Neutrophil (primary cell): ENCODE measurements around the gene NPR1.

Experiments
- H3K27ac ChIP-seq: fragments of 200-600 bp; sonication (generic); 2 replicates; pipeline ENCODE4 v1.5.1; 2016; ENCODE audit warnings: mild to moderate bottlenecking, moderate library complexity
- H3K27me3 ChIP-seq: fragments of 200-600 bp; sonication (generic); 2 replicates; pipeline ENCODE4 v1.6.0; 2016; ENCODE audit warnings: mild to moderate bottlenecking
- H3K36me3 ChIP-seq: fragments of 200-600 bp; sonication (generic); 2 replicates; pipeline ENCODE4 v1.5.1; 2017
- H3K4me1 ChIP-seq, 2 experiments: fragments of 200-600 bp in 1 of 2; sonication (generic) in 1 of 2; 1 replicate in 1 of 2; 2 replicates in 1 of 2; pipeline versions ENCODE4 v1.5.1 to v1.6.1; 2013 to 2016; ENCODE audit warnings: low read depth in 1 of 2, low read length in 1 of 2, mild to moderate bottlenecking in 1 of 2, moderate library complexity in 1 of 2; ENCODE audit not compliant: control insufficient read depth in 1 of 2, insufficient read depth in 1 of 2
- H3K4me3 ChIP-seq, 2 experiments: fragments of 200-600 bp in 1 of 2; sonication (generic) in 1 of 2; 1 replicate in 1 of 2; 2 replicates in 1 of 2; pipeline ENCODE4 v1.5.1; 2013 to 2016; ENCODE audit warnings: low read depth in 1 of 2, low read length in 1 of 2, mild to moderate bottlenecking in 1 of 2, moderate library complexity in 1 of 2
- H3K9me3 ChIP-seq: fragments of 200-600 bp; sonication (generic); 2 replicates; pipeline ENCODE4 v1.5.1; 2016
- TF ChIP-seq, protein P1 (sequence below): fragments of 200-600 bp; sonication (generic); IDR thresholded peaks from 2 replicates; pipeline ENCODE4 v1.5.1; 2016; ENCODE audit warnings: antibody characterized with exemption

The NPR1 gene

DNA sequence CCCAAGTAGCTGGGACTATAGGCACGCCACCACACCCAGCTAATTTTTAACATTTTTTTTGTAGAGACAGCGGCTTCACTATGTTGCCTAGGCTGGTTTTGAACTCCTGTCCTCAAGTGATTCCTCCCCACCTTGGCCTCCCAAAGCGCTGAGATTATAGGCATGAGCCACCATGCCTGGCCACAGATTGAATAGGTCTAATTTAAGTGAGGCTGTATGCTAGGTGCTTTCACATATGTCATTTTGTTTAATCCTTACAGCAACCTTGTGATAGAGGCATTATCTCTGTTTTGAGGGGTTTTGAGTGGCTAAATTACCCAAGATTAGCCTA lies 56.6 kb downstream of the NPR1 start:
- Histone ChIP-seq H3K27ac (peak overlapping the region; percentile 94), H3K4me1 (peaks cover 32% of the 10 kb centered on the region in 2 experiments), H3K9me3 (no peaks in the 10 kb centered on the region), H3K36me3 (peaks cover 7% of the 10 kb centered on the region), H3K4me3 (peak overlapping the region; percentile 26 to 41), H3K27me3 (no peaks in the 10 kb centered on the region)
- TF ChIP-seq, protein P1, sequence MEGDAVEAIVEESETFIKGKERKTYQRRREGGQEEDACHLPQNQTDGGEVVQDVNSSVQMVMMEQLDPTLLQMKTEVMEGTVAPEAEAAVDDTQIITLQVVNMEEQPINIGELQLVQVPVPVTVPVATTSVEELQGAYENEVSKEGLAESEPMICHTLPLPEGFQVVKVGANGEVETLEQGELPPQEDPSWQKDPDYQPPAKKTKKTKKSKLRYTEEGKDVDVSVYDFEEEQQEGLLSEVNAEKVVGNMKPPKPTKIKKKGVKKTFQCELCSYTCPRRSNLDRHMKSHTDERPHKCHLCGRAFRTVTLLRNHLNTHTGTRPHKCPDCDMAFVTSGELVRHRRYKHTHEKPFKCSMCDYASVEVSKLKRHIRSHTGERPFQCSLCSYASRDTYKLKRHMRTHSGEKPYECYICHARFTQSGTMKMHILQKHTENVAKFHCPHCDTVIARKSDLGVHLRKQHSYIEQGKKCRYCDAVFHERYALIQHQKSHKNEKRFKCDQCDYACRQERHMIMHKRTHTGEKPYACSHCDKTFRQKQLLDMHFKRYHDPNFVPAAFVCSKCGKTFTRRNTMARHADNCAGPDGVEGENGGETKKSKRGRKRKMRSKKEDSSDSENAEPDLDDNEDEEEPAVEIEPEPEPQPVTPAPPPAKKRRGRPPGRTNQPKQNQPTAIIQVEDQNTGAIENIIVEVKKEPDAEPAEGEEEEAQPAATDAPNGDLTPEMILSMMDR = no peak

DNA sequence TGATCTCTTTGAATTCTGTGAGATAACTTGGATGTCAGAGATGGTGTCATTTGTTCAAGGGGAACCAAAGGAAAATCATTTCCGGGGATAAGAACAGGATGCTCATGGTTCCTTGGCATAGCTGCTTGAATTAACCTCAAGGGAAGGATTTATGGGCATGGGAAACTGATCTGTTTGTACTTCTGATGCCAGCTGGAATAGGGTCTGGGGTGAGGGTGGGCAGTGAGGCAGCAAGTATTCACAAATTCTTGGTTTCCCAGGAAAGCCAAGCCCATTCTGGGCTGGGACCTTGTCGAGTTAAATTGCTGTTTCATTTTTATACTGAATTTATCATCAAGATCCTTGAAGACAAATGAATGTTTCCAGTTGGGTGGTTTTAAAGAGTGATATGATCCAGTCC lies 63.5 kb downstream of the NPR1 start:
- TF ChIP-seq, protein P1 = no peak
- Histone ChIP-seq H3K9me3 (no peaks in the 10 kb centered on the region), H3K36me3 (peaks cover 70% of the 10 kb centered on the region), H3K27ac (no peak overlapping the region), H3K4me3 (no peak overlapping the region), H3K4me1 (no peaks in the 10 kb centered on the region), H3K27me3 (no peaks in the 10 kb centered on the region)

DNA sequence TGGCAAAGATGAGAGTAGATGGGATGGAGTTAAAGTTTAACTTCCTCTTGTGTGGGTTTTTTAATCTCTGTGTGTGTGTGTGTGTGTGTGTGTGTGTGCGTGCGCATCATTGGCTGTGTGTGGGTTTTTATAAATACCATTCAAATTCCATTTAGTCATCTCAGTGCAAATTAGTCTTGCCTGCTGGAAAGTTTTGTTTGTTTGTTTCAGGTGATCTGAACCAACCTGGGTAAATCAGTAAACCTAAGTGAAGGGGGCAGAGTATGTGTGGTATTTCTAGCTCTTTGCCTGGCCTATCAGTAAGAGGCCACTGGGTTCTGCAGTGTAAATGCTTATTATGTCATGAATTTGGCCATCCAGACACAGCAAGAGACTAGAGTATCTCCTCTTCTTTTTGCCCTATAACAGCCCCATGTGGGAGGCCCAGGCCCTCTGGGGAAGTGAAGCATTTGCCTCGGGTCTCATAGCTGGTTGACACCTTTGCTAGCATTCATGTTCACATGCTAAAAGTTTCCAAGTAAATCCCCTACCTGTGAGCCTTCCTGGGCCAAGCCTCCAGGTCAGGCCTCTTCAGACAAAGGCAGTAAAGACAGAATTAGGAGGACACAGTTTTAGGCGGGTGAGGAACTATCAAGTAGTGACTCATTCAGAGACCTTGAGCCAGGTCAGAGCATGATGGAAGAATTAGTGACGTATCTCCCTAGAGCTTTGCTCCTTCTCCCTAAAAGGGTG lies 64.1 kb downstream of the NPR1 start:
- Histone ChIP-seq H3K4me1 (no peaks in the 10 kb centered on the region), H3K9me3 (no peaks in the 10 kb centered on the region), H3K27me3 (no peaks in the 10 kb centered on the region), H3K27ac (peak overlapping the region; percentile 36), H3K36me3 (peaks cover 76% of the 10 kb centered on the region), H3K4me3 (no peak overlapping the region)
- TF ChIP-seq, protein P1 = no peak
